HUES48 (cell line): ENCODE results near the gene THUMPD1.

Experiments
- H3K27ac ChIP-seq: one replicate; pipeline ENCODE4 v1.7.0; 2013; ENCODE audit warnings: low read depth, low read length, inconsistent platforms
- H3K27me3 ChIP-seq: 2 replicates; pipeline ENCODE4 v1.6.1; 2013; ENCODE audit warnings: mild to moderate bottlenecking, low read length; ENCODE audit not compliant: control insufficient read depth, insufficient read depth
- H3K36me3 ChIP-seq: 2 replicates; pipeline ENCODE4 v1.6.1; 2013; ENCODE audit warnings: low read length; ENCODE audit not compliant: control insufficient read depth, insufficient read depth
- H3K4me1 ChIP-seq: 2 replicates; pipeline ENCODE4 v1.6.1; 2013; ENCODE audit warnings: mild to moderate bottlenecking, low read length; ENCODE audit not compliant: control insufficient read depth, insufficient read depth
- H3K4me3 ChIP-seq: 2 replicates; pipeline ENCODE4 v1.5.1; 2013; ENCODE audit warnings: mild to moderate bottlenecking, low read depth, low read length
- H3K9ac ChIP-seq: 2 replicates; pipeline ENCODE4 v1.6.1; 2013; ENCODE audit warnings: mild to moderate bottlenecking, low read depth, low read length, moderate library complexity
- H3K9me3 ChIP-seq: 2 replicates; pipeline ENCODE4 v1.6.1; 2013; ENCODE audit warnings: low read length; ENCODE audit not compliant: control insufficient read depth, insufficient read depth

The THUMPD1 gene, protein sequence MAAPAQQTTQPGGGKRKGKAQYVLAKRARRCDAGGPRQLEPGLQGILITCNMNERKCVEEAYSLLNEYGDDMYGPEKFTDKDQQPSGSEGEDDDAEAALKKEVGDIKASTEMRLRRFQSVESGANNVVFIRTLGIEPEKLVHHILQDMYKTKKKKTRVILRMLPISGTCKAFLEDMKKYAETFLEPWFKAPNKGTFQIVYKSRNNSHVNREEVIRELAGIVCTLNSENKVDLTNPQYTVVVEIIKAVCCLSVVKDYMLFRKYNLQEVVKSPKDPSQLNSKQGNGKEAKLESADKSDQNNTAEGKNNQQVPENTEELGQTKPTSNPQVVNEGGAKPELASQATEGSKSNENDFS

DNA sequence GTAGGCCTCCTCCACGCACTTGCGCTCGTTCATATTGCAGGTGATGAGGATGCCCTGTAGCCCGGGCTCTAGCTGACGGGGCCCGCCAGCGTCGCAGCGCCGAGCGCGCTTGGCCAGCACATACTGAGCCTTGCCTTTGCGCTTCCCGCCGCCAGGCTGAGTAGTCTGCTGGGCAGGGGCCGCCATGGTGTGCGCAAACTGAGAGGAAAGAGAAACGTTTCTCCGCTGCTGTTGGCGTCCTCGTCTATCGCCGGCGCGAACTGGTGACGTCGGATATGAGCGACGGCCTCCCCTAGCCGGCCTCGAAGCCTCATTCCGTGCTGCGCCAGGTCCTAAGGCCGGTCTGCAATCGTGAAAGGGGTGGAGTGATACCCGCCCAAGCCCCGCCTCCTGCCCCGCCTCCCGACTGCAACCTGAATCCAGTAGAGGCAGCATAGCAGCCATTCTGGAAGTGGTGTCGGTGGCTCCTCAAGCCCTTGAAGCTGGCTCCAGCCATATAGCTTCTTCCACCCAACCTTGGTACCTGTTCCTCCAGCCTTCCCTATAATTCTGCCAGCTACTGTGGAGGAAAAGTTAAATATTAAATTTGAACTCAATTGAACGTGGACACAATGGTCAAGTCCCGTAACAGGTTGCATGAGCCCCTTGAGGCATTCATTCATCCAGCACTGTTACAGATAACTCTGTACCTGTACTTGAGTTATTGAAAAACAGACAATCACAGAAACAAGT, at the start of gene THUMPD1:
Gene THUMPD1 (minus strand): TSS at position 265 of the 732 bp plus-strand sequence. CDS start 79 bp downstream, at position 186.
- H3K4me3 ChIP-seq = peak within 1 kb of the TSS; percentile 99
- H3K4me1 ChIP-seq = no peaks in the 10 kb centered on the region; the same call in 1 of the 2 replicates
- H3K27ac ChIP-seq = peak within 1 kb of the TSS; percentile 93
- H3K9me3 ChIP-seq = no peaks in the 10 kb centered on the region
- no peaks in the 10 kb centered on the region for H3K27me3 ChIP-seq
- H3K9ac ChIP-seq = peak within 1 kb of the TSS; percentile 93
- peaks cover 22% of the 10 kb centered on the region for H3K36me3 ChIP-seq

DNA sequence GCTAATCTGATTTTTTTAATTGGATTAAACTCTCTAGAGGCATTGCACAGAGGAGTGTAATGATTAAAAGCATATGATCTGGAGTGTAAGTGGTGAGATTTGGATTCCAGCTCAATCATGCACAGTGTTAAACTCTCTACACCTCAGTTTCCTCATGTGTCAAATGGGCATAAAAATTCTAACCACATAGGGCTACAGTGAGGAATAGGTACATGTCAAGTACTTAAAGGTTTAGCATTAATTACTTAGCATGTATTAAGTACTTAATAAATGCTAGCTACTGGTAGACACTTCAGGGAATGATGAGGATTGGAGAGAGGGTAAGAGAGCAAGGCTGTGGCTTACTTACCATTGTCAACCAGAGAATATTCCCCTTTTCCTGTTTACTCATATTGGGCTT, 47.5 kb upstream of the THUMPD1 start:
- no peak overlapping the region for H3K9ac ChIP-seq
- H3K36me3 ChIP-seq = no peaks in the 10 kb centered on the region
- H3K27me3 ChIP-seq = no peaks in the 10 kb centered on the region; the same call in 1 of the 2 replicates
- H3K27ac ChIP-seq = no peak overlapping the region
- H3K9me3 ChIP-seq = no peaks in the 10 kb centered on the region
- peaks cover 14% of the 10 kb centered on the region for H3K4me1 ChIP-seq
- no peak overlapping the region for H3K4me3 ChIP-seq

DNA sequence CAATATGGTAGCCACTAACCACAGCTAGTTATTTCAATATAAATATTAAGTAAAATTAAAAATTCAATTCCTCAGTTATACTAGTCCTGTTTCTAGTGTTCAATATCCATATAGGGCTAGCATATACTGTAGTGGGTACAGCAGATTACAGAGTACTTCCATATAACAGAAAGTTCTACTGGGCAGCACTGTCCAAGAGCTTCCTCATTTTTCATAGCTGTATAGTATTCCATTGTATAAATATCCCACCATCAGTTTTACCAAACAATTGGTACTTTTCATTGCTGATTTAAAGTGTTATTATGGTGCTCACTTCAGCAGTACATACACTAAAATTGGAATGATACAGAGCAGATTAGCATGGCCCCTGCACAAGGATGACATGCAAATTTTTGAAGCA, 42.6 kb upstream of the THUMPD1 start:
- H3K9me3 ChIP-seq = no peaks in the 10 kb centered on the region
- H3K36me3 ChIP-seq = no peaks in the 10 kb centered on the region
- H3K27ac ChIP-seq = no peak overlapping the region
- H3K4me1 ChIP-seq = no peaks in the 10 kb centered on the region
- H3K9ac ChIP-seq = no peak overlapping the region
- H3K4me3 ChIP-seq = no peak overlapping the region
- H3K27me3 ChIP-seq = no peaks in the 10 kb centered on the region

DNA sequence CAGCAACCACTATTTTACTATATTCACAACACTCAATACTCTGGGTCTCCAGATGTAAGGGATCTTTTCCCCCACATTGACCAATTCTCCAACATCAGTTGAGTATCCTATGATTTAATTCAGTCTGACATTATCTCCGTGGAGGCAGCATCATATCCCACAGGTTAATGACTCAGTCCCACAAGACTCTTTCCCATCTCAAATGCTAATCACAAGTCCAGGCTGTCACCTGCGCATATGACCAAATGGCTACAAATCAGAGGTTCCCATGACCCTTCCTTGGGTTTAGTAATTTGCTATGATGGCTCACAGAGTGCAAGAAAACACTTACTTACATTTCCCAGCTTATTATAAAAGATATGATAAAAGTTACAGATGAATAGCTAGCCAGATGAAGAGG, 40.9 kb upstream of the THUMPD1 start:
- H3K9me3 ChIP-seq = no peaks in the 10 kb centered on the region
- H3K36me3 ChIP-seq = no peaks in the 10 kb centered on the region
- no peak overlapping the region for H3K27ac ChIP-seq
- no peaks in the 10 kb centered on the region for H3K4me1 ChIP-seq
- no peak overlapping the region for H3K4me3 ChIP-seq
- H3K27me3 ChIP-seq = no peaks in the 10 kb centered on the region
- H3K9ac ChIP-seq = no peak overlapping the region

DNA sequence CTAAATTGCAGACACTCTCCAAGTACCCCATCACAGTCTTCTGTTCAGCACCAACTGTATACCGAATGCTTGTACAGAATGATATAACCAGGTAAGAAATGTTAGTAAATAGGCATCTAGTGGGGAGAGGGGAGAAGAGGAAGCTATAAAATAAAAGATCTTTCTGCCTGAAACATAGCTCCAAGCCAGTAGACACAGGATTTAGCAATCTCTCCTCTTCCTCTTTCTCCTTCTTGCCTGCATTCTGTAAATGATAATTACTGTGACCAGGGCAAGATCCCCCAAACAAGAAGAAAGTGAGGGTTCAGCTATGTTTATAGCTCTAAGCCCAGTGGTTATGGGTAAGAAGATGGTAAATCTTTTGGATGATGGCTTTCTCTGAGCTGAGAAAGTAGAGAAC, 40.1 kb upstream of the THUMPD1 start:
- Histone ChIP-seq H3K27ac (no peak overlapping the region), H3K4me3 (no peak overlapping the region), H3K9me3 (no peaks in the 10 kb centered on the region), H3K27me3 (no peaks in the 10 kb centered on the region), H3K36me3 (no peaks in the 10 kb centered on the region), H3K9ac (no peak overlapping the region), H3K4me1 (no peaks in the 10 kb centered on the region)

DNA sequence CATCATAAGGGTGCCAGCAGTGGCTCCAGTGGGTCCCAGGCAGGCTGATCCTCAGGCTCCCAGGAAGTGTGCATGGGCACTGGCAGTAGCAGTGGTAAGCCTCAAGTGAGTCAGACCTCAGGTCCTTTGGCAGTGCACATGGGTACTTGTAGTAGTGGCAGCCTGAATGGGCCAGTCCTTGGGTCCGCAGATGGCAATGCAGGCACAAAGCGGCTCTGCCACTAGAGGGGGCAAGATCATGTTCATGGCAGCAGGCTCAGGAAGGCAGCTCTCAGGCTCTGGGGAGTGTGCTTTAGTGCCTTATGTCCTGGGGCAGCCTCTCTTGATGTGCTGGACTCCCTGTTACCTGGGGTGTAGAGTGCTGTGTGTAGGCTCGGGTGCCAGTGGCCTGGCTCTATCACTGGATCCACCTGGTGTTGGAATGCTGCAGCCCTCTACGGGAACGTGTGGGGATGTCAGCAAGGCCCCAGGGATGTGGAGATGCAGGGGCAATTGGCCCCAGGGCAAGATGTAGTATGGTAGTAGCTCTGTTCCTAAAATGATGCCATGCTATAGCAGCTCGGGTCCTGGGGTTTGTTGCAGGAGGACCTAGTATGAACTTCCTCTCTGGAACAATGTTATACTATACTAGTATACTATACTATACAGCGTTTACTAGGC, 33.2 kb upstream of the THUMPD1 start:
- Histone ChIP-seq H3K27me3 (no peaks in the 10 kb centered on the region), H3K9me3 (no peaks in the 10 kb centered on the region), H3K4me3 (no peak overlapping the region), H3K4me1 (no peaks in the 10 kb centered on the region), H3K27ac (no peak overlapping the region), H3K9ac (no peak overlapping the region), H3K36me3 (no peaks in the 10 kb centered on the region)

DNA sequence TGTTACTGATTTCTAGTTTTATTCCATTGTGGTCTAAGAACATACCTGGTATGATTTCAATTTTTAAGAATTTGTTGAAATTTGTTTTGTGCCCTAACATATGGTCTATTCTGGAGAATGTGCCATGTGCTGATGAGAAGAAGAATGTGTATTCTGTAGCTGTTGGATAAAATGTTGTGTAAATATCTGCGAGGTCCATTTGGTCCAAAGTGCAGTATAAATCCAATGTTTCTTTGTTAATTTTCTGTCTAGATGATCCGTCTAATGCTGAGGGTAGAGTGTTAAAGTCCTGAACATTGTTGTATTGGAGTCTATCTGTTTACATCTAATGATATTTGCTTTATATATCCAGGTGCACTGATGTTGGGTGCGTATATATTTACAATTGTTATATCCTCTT, 32.1 kb upstream of the THUMPD1 start:
- Histone ChIP-seq H3K27me3 (no peaks in the 10 kb centered on the region), H3K27ac (no peak overlapping the region), H3K9me3 (no peaks in the 10 kb centered on the region), H3K4me3 (no peak overlapping the region), H3K36me3 (no peaks in the 10 kb centered on the region), H3K9ac (no peak overlapping the region), H3K4me1 (no peaks in the 10 kb centered on the region)

DNA sequence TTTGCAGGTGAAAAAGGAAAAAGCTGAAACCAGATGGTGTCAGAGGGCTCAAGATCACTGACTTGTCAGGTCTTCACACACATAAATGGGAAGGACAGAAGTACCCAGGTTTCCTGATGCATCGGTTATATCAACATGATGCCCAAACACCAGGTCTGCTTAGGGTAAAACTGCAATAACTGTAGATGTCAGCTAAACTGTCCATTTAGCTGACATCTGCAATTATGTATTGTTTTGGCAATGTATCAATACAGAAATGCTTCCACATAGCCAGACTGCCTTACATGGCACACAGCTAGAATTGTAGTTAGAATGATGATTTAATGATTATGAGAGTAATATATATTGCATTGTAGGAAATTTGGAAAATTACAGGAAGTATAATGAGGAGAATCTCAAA, 27.2 kb upstream of the THUMPD1 start:
- Histone ChIP-seq H3K4me1 (peaks cover 3% of the 10 kb centered on the region; the same call in 1 of the 2 replicates), H3K9ac (no peak overlapping the region), H3K4me3 (no peak overlapping the region), H3K36me3 (no peaks in the 10 kb centered on the region), H3K27ac (no peak overlapping the region), H3K27me3 (no peaks in the 10 kb centered on the region), H3K9me3 (no peaks in the 10 kb centered on the region)

DNA sequence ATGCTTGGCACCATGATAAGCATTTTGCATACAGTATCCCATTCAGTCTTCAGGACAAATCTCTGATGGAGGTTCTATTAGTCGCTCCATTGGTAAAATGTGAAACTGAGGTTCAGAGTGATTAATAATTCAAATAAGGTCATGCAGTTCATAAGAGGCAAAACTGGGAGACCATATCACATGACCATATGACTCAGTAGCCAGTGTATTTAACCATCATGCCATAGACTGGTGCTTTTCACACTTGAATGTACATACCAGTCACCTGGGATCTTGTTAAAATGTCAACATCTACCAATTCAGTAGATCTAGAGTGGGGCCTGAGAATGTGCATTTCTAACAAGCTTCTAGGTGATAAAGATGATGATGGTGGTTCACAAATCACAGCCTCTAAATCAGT, 26.5 kb upstream of the THUMPD1 start:
- Histone ChIP-seq H3K27ac (no peak overlapping the region), H3K9me3 (no peaks in the 10 kb centered on the region), H3K36me3 (no peaks in the 10 kb centered on the region), H3K9ac (no peak overlapping the region), H3K27me3 (no peaks in the 10 kb centered on the region), H3K4me1 (peaks cover 3% of the 10 kb centered on the region; the same call in 1 of the 2 replicates), H3K4me3 (no peak overlapping the region)

DNA sequence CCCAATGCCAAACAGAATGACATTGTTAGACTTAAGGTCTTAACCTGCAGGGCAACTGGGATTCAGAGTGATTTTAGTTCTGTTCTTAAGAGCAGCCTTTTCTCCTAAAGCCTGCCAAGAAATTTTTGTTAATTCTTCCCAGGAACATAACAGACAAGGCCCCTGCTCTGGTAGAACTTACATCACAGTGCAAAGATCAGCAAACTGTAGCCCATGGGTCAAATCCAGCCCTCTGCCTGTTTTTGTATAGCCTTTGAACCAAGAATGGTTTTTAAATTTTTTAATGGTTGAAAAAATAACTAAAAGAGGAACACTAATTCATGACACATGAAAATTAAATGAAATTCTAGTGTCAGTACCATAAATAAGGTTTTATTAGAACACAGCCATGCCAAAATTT, 26.0 kb upstream of the THUMPD1 start:
- Histone ChIP-seq H3K9ac (no peak overlapping the region), H3K27ac (no peak overlapping the region), H3K4me1 (peaks cover 3% of the 10 kb centered on the region; the same call in 1 of the 2 replicates), H3K36me3 (no peaks in the 10 kb centered on the region), H3K4me3 (no peak overlapping the region), H3K27me3 (no peaks in the 10 kb centered on the region), H3K9me3 (no peaks in the 10 kb centered on the region)

DNA sequence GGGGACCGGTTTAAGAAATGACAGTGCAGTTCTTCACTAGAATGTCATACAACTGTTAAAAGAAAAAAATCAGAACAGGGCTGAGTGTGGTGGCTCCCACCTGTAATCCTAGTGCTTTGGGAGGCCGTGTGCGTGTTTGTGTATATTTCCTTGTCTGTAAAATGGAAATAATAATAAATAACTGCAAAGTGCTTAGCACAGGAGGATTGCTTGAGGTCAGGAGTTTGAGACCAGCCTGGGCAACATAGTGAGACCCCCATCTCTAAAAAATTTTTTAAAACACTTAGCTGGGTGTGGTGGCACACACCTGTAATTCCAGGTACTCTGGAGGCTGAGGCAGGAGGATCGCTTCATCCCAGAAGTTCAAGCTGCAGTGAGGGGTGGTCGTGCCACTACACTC, 24.7 kb upstream of the THUMPD1 start:
- no peaks in the 10 kb centered on the region for H3K27me3 ChIP-seq
- no peaks in the 10 kb centered on the region for H3K36me3 ChIP-seq
- peaks cover 3% of the 10 kb centered on the region; the same call in 1 of the 2 replicates for H3K4me1 ChIP-seq
- H3K4me3 ChIP-seq = no peak overlapping the region
- no peak overlapping the region for H3K27ac ChIP-seq
- no peaks in the 10 kb centered on the region for H3K9me3 ChIP-seq
- H3K9ac ChIP-seq = no peak overlapping the region
